GM19238 (cell line): ENCODE measurements around the gene RBM38.

Experiments
- DNase-seq: peaks from one replicate; pipeline ENCODE4 v3.0.0; 2011; ENCODE audit warnings: low spot score; ENCODE audit not compliant: insufficient read length

The RBM38 gene

DNA sequence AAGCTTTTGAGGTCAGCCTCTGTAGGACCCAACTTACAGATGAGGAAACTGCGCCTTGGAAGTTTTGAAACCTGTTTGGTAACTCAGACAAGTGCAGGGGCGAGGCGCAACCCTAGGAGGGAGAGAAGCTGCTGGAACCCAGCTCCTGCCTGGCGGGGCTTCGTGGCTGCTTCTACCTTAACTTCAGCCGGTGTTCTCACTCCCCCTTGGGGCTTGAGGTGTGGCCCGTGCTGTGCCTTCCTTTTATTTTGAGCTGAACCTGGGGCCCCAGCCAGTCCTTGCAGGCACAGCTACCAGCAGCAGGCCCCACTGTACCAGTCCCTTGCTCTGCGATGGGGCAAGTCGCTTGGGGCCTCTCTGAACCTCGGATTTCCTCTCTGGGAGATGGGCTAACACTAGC lies 12.0 kb downstream of the RBM38 start:
- no peak for DNase-seq

- DNase-seq, result no peak
These were observed 12.8 kb downstream of the RBM38 start for GRCh38 chr20:57404006-57404405.

DNA sequence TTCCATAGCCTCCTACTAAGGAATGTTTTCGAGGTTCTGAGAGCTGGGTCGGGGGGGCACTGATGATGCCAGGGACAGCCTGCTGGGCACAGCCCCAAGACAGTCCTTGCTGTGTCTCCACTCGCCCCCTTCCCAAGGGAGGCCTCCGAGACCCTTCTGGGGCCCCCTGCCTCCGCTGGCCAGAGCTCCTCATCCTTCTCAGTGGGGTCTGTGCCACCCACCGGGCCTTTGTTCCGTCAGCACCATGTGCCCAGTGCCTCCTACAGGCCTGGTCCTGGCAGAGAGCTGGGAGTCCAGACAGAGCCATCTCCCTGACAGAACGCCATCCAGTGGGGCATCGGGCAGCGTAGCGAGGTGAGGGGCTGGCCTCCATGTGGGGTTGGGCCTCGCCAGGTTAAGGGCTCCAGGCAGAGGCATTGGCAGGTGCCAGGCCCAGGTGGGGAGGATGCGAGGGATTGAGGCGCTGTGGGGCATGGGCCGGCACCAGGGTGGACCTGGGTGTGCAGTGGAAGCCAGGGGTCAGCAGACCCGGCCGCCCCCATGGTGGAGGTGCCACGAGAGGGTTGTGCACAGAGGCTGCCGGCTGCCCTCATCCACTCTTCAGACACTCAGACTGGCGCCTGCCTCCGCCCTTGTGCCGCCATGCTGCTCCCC lies 13.3 kb downstream of the RBM38 start:
- no peak for DNase-seq

DNA sequence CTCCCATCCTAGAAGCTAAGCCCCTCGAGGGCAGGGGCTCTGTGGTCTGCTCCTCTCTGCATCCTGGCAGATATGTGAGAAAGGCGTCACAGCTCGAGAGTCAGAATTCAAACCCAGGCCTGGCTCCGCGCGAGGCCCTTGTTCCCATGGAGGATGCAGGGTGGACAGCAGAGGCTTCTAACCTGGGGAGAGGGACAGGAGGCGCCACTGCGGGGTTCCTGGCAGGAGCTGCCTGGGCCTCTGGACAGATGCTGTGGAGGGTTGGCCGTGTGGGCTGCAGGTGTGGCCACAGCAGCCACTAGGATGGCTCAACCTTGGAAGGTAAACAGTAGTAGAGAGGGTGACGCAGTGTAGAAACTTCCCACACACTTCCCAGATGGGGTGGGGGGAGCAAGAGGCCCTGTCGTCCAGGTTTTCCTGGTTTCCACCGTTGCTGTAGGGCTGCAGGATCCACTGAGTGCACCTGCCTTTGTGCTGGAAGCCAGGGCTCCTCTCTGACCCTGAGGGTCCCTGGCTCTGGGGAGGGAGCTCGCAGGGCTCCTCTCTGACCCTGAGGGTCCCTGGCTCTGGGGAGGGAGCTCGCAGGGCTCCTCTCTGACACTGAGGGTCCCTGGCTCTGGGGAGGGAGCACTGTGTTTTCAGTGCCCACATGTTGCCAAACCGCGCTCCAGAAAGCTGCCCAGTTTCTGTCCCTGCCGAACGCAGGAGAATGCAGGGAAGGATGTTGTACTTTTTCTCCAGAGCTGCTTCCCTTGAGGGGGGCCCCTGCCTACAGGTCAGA lies 14.2 kb downstream of the RBM38 start:
- no peak for DNase-seq

DNA sequence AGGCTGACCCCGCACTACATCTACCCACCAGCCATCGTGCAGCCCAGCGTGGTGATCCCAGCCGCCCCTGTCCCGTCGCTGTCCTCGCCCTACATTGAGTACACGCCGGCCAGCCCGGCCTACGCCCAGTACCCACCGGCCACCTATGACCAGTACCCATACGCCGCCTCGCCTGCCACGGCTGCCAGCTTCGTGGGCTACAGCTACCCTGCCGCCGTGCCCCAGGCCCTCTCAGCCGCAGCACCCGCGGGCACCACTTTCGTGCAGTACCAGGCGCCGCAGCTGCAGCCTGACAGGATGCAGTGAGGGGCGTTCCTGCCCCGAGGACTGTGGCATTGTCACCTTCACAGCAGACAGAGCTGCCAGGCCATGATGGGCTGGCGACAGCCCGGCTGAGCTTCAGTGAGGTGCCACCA lies 16.4 kb downstream of the RBM38 start:
- DNase-seq, result no peak

GRCh38 chr20:57408131-57408530 lies 16.9 kb downstream of the RBM38 start:
- no peak for DNase-seq

- DNase-seq, result no peak
These were observed 17.5 kb downstream of the RBM38 start for GRCh38 chr20:57408536-57409233.

DNA sequence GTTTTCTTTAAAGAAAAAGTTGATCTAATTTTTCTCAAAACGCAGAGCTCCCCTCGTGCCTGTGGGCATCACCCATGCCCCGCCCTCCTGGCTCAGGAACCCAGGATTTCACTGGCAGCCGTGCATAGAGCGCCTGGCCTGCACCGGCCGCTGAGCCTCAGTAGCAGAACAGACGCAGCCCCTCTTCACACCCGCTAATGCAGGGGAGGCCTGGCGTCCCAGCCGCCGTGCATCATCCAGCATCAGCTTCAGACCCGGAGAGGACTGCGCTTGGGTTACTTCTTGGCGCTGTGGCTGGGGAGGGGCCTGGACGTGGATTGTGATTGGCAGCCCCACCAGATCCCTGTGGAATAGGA lies 18.1 kb downstream of the RBM38 start:
- DNase-seq, result no peak

DNA sequence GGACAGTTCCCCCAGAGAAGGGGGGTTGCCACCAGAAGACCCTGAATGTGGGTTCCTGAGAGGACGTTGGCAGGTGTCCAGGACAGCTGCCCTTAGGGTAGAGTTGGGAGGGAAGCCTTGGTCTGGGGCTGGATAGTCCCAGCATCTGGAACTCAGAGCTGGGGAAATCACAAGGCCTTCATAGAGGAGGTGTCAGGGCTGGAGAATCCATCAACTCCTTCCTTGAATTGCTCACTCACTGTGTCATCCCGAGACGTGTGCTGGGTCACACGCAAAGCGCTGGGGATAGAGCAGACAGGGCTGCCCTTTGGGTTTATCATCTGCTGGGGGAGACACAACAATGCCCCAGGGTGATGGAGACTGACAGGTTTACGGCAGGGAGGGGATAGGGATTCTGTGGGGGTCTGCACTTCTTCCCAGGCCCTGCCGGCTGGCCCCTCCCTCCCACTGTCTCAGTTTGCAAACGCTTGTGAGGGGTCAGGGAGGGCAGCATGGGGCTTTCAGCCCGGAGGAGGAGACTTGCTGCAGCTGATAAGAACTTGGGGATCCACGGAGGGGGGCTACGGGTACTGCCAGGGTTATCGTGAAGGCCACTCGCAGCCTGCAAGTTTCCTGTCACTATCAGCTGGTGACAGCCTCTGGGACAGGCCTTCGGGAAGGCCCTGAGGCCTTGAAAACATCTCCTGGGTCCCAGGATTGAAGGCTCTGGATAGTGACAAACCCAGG lies 18.6 kb downstream of the RBM38 start:
- DNase-seq, result no peak

DNA sequence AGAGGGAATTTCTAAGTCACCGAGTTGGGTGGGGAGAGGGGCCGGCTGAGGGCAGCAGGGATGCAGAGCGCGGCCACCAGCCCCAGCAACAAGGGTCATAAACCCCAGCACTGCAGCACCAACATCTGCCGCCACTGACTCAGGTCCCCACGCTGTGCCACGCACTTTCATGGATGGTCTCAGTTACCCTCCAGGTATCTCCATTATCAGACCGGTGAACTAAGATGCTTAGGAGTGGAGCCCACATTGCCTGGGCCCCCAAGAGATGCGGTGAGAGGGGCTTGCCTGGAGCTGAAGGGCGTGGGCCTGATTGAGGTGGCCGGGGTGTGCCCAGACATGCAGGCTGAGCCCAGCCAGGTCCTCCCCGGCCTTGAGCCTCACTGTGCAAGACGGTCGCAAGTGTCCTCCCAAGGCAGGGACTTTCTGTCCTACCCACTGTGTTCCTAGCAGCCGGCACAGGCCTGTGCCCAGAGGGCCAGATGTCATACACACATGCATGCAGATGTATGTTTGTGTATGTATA lies 19.3 kb downstream of the RBM38 start:
- no peak for DNase-seq

- no peak for DNase-seq
These were observed 19.7 kb downstream of the RBM38 start for GRCh38 chr20:57410924-57411323.

DNA sequence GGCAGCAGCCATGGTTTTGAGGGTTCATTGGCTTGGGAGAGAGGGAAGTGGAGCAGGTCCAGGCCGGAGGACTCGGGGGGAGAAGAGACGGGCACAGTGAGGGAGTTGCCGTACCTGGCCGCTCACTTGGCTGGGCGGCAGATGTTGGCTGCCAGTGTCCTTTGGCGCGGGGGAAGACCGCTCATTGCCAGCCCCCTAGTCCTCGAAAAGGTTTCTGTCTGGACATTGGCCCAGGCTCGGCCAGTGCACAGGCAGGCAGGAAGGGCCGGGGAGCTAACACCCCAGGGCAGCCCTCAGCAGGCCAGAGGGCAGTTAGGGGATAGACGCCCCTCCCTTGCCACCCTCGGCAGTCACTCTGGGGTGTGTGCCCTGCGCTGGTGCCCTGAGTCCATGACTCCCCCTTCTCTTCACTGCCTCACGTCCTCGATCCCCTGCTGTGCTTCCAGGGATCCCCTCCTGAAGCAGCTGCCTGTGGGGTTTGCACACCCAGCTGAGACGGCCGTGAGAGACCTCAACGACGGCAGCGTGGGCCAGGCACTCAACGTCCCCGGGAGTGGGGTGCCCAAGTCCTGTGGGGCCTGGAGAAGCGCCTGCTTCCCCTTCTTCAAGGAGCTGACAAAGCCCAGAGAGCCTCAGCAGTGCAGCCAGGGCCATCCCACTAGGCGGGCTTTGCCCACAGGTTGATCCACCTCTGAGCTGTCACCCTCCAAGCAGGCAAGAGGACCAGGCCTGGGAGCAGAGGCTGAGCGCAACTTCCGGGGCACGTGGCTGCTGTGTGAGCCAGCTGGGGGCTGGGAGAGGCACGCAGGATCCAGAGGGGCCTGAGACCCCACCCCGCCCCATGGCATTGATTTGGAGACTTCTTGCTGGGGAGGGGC lies 20.4 kb downstream of the RBM38 start:
- no peak for DNase-seq

DNA sequence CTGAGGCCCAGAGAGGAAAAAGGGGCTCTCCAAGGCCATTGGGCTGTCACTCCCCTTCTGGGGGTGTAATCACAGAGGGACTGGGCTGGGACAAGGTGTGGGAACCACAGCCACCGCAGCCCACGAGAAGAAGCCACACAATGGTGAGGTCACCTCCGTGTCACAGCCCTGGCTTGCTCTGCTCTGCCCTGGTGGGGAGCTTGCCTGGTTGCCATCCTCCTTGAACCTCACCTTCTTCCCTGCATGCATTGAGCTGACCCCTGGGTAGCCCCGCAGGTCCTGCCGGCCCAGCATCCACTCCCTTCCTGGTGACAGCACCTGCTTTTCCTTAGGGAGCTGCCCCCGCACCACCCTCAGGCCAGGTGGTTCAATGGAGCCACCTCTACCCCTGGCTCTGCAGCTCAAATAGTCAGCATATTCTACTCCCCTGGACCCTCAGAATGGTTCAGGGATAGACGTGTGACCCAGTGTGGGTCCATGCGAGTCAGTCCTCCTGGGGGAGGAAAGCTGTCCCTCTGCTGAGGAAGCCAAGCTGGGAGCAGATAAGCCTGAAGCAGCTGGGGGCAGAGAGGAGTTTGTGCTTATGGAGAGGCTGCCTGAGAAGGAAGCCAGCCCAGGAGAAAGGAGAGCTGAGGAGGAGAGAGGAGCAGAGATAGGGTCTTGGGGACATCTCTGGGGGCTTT lies 21.3 kb downstream of the RBM38 start:
- no peak for DNase-seq

DNA sequence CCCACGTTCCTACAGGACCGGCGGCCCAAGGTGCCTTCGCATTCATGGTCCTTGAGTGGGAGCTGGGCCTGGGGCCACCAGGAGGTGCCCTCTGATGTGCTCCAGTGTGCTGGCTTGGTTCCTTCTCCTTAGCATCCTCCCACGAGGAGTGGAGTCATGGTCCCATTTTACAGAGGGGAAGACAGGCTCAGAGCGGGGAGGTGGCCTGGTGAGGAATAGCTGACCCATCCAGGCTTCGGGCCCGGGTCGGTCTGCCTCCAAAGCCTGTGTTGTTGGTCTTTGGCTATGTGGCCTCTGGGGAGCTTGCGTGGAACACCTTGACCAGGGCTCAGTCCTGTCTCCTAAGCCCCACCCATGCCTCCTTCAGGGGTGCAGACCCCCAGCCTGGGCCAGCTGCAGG lies 22.8 kb downstream of the RBM38 start:
- no peak for DNase-seq

GRCh38 chr20:57414867-57415592 lies 23.8 kb downstream of the RBM38 start:
- DNase-seq, result no peak

- no peak for DNase-seq
These were observed 24.6 kb downstream of the RBM38 start for GRCh38 chr20:57415771-57416170.

DNA sequence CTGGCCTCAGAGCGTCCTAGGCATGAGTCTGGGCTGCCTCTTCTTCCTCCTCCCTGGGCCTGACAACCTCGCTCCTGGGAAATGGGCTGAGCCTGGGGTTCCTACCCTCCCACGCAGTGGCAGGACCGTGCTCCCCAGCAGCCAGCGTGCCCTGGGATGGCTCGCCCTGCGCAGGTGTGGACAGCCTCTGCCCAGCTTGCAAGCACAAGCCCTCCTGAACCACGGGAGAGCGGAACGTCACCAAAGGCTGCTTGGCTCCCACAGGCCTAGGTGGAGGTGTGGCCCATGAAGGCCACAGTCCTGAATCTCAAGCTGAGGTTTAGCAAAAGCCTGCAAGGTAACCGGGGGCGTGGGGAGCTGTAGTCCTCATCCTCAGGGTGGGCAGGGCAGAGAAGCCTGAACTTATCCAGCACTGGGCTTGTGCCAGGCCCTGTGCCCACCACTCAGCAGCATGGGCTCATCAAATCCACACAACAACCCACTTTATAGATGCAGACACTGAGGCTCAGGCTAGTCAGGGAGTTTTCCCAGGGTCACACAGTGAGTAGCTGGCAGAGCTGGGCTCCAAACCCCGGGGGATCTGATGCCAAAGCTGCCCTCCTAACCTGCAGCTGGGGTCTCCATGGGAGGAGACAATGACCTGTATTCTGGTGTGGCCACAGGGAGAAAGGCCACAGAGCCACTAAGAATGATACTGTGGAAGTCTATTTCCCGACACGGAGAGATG lies 25.3 kb downstream of the RBM38 start:
- no peak for DNase-seq

GRCh38 chr20:57417051-57417689 lies 26.0 kb downstream of the RBM38 start:
- no peak for DNase-seq
